ENCODE measurements around the gene RECK.
"Not testable (repeated sequence)": the region's sequence is repeated elsewhere in the genome, so short reads cannot be mapped to it uniquely, and the experiment has no call there.

Gene RECK

GRCh38 chr9:36142510-36143244 lies 106.0 kb downstream of the RECK start:
- no peak for DNase-seq

DNA sequence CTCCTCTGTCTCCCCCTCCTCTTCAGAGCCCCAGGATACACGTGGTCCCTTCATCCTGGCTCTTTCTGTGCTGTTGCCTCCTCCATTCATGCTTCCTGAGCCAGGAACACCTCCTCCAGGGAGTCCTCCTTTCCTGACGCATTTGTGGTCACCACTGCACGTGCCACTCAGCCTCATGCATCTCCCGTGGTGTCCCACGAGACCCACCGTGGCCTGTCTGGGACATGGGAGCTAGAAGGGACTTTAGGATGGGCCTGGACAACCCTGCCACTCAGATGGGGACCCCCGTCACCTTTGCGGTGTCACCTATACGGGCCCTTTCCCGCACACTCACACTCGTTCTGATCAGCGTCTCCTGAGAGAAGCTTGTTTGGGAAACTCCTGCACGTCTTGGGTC lies 106.5 kb downstream of the RECK start:
- DNase-seq: no peak

GRCh38 chr9:36144309-36145232 lies 107.9 kb downstream of the RECK start:
- DNase-seq: no peak

DNA sequence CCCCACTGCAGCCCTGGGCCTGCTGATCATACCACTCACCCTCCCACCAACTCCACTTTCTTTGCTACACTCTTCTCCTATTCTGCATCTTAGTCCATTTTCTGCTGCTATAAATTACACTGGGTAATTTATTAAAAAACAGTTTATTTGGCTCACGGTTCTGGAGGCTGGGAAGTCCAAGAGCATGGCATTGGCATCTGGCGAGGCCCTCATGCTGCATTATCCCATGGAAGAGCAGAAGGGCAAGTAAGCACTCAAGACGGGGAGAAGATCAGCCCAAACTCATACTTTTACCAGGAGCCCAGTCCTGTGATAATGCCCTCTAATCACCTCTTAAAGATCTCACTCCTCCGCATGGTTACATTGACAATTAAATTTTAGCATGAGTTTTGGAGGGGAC lies 109.3 kb downstream of the RECK start:
- no peak for DNase-seq

DNA sequence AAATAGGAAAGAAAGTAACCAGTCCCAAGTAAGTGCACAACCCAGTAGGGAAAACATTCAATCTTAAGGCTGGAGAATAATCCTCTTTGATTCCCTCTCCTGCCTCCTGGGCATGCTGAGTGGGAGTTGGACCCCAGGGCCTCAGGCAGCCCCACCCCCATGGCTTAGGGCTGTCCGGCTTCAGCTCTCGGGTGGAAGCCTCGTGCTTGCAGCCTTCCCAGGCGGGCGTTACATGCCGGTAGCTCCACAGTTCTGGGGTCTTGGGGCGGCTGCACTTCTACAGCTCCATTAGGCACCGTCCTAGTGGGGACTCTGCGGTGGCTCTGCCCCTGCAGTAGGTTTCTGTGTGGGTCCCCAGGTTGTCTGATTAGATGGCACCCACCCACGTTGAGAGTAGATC lies 109.9 kb downstream of the RECK start:
- DNase-seq: no peak

- no peak for DNase-seq
These were observed 110.9 kb downstream of the RECK start for GRCh38 chr9:36147441-36148175.

DNA sequence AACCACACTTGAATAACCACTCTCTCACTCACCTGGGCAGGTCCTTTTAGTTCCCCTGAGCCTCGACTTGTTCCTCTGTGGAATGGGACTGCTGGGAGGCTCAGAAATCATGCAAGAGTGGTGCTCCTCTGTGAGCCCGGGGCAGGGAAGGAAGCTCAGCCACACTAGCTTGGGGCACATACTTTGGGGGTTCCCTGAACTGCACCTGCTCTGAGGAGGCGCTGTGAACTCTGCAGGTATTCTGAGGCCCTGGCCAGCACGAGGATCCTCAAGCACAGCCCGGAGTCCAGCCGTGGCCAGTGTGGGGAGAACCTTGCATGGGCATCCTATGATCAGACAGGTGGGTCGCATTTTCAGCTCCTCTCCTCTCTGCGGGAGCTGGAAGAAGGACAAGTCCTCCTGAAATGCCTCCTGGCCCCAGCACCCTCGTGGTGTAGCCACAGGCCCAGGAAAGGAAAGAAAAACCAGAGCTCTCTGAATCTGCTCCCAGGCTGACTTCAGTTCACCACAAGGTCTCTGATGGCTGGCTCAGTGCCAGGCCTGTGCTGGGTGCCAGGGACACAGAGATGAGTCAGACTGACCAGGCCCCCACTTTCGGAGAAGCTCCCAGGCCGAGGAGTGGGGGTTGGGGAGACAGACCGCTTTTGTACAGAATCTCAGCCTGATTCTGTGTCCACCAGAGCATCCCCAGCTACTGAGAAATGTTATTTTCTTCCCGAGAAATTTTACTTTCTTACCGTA lies 111.8 kb downstream of the RECK start:
- peak; percentile 72 for DNase-seq

DNA sequence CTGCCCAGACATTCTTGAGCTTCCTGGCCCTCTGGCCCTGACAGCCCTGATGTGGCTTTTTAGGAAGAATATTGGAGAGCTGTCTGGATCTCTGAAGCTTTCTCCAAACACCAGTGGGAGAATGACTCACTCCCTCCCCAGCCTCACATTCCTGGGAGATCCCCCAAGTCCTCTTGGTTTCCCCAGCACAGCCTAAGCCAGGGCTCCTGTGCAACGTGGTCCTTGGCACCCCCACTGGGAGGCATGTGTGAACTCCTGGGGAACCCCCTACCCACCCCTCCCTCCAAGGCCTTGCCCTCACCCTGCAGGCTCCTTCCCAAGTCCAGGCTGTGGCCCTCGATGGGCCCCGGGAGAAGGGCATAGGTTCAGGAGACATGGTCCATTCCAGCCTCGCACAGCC lies 112.5 kb downstream of the RECK start:
- no peak for DNase-seq

DNA sequence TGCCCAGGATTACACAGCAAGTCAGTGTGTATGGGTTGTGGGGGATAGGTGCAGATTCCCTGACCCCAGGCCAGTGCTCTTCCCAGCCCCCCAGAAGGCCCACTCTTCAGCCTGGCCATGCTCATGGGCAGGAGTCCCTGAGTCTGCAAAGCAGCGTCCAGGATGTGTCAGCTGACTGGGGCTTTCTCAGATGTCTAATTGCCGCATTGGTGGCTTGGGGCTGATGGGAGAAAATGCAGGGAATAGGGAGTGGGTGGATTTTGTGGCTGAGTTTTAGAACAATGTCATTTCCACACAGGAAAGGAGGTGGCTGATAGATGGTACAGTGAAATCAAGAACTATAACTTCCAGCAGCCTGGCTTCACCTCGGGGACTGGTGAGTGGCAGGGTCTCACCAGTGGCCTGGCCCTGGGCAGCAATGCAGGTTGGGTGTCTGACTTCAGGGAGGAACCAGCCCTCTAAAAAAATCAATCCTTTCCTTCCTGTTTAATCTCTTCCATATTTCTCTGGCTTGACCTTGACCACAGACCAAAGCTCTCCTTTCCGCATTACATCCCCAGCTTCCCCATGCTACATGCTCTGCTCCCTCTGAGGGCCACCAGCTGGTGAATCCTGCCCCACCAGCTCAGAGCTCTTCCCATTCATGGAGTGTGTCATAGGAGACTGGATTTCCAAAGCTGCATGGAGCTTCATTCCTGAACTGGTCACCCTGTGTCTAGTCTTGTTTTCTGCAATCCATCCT lies 114.0 kb downstream of the RECK start:
- DNase-seq: no peak

- DNase-seq: no peak
These were observed 114.8 kb downstream of the RECK start for GRCh38 chr9:36151316-36152210.

DNA sequence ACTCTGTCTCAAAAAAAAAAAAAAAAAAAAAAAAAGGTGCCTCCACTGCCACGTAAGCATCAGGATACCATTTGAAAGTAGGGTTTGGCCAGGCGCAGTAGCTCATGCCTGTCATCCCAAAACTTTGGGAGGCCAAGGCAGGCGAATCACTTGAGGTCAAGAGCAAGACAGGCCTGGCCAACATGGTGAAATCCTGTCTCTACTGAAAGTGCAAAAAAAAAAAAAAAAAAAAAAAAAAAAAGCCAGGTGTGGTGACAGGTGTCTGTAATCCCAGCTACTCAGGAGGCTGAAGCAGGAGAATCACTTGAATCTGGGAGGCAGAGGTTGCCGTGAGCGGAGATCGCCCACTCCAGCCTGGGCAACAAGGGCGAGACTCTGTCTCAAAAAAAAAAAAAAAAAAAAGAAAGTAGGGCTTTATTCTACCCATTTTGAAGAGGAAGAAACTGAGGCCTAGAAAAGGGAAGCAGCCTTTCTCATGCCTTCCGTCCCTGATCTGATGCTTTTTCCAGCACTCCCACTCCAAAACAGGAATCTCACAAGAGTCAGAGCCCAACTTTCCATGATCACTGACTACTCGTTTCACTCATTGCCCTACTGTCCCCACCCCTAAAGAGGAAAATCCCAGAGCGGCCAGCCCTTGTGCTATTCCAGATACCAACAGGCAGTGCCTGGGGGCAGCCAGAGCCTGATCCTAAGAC lies 116.2 kb downstream of the RECK start:
- no peak for DNase-seq

- DNase-seq: no peak
These were observed 117.0 kb downstream of the RECK start for GRCh38 chr9:36153746-36154145.

GRCh38 chr9:36154331-36154952 lies 117.7 kb downstream of the RECK start:
- DNase-seq: peak; percentile 30

- no peak for DNase-seq
These were observed 119.4 kb downstream of the RECK start for GRCh38 chr9:36156116-36156515.

GRCh38 chr9:36158122-36158521 lies 121.4 kb downstream of the RECK start:
- peak; percentile 17 for DNase-seq

GRCh38 chr9:36158917-36159316 lies 122.2 kb downstream of the RECK start:
- no peak for DNase-seq

DNA sequence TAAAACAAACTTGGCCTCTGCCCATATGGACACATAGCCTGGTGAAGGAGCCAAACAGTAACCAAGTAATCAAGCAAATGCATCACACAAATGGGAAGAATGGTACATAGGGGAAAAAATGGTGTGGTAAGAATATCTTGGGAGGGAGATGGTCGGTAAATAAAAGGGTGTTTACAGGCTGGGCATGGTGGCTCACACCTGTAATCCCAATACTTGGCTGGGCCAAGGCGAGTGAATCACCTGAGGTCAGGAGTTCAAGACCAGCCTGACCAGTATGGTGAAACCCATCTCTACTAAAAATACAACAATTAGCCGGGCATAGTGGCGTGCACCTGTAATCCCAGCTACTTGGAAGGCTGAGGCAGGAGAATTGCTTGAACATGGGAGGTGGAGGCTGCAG lies 122.8 kb downstream of the RECK start:
- DNase-seq: not testable (repeated sequence)

GRCh38 chr9:36160126-36160525 lies 123.4 kb downstream of the RECK start:
- DNase-seq: not testable (repeated sequence)

- DNase-seq: no peak
These were observed 124.5 kb downstream of the RECK start for GRCh38 chr9:36161187-36161586.
